Measurements from ENCODE around the gene VEZF1.

Gene VEZF1

DNA sequence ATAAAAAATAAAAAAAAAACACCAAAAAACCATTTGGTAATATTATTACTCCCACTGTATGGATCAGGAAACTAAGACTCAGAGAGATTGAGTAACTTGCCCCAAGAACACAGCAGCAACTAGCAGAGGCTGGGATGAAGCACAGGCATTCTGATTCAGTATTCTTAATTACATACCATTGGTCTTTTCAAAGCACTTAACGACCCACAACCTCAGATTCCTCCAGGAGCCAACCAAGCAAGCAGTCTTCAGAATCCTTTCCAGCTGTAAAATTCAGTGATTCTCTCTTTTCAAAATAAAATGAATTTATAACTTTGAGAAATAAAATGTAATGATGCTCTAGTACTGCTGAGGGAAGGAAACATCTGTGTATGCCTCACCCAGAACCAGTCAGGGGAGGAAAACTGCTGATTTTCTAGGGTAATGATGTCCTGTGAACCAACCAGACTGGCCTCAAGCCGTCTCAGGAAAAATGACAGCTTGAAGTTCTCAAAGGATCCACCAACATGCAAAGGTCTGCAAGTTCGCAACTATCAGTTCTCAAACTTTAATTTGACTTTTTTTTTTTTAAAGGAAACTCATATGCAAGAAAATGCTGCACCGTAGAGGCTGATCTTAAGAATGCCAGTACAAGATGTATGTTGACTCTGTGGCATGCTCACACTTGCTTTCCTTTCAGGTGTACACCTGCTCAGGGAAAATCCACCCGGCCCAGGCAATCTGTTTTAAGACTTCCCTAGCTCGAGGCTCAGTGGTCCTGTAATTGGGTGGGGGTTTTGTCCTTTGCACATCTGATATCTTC is 41.9 kb downstream of the VEZF1 start:
- Mint-ChIP-seq H3K27me3 (peaks cover 38% of the 10 kb centered on the region), H3K4me3 (peak overlapping the region; percentile 84), H3K27ac (peak overlapping the region; percentile 28), H3K4me1 (peaks cover 46% of the 10 kb centered on the region), H3K9me3 (no peaks in the 10 kb centered on the region), H3K36me3 (no peaks in the 10 kb centered on the region)
- ATAC-seq (ENCODE audit: low read depth): peak; percentile 47
- no peak for DNase-seq (ENCODE audit: low spot score in 2 of 2)

GRCh38 chr17:57944908-57945307 is 43.1 kb downstream of the VEZF1 start:
- H3K27me3 Mint-ChIP-seq: peaks cover 35% of the 10 kb centered on the region
- no peak overlapping the region for H3K27ac Mint-ChIP-seq
- DNase-seq (ENCODE audit: low spot score in 2 of 2) (no peak), ATAC-seq (ENCODE audit: low read depth) (no peak)
- peaks cover 2% of the 10 kb centered on the region for H3K9me3 Mint-ChIP-seq
- no peak overlapping the region for H3K4me3 Mint-ChIP-seq
- peaks cover 44% of the 10 kb centered on the region for H3K4me1 Mint-ChIP-seq
- no peaks in the 10 kb centered on the region for H3K36me3 Mint-ChIP-seq

DNA sequence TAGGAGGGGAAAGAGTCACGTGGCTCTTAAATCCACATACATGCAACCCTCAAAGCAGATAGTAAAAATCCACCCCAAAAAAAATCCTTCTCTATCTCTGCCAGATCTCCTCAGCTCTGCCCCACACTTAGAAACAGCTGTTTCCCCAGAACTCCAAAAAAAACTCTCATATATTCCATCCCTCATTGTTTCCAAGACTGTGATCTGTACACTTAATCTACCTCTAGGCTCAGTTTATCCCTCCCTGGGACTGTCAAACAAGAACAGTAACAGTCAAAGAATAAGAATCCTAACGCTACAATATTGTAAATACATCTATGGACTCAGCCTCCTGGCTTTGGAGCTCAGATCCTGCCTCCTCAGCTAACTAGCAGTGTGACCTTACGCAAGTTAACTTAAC is 44.4 kb downstream of the VEZF1 start:
- Mint-ChIP-seq H3K27me3 (peaks cover 28% of the 10 kb centered on the region), H3K4me3 (no peak overlapping the region), H3K27ac (no peak overlapping the region), H3K36me3 (no peaks in the 10 kb centered on the region), H3K9me3 (peaks cover 2% of the 10 kb centered on the region), H3K4me1 (peaks cover 41% of the 10 kb centered on the region)
- DNase-seq (ENCODE audit: low spot score in 2 of 2): no peak
- ATAC-seq (ENCODE audit: low read depth): no peak

DNA sequence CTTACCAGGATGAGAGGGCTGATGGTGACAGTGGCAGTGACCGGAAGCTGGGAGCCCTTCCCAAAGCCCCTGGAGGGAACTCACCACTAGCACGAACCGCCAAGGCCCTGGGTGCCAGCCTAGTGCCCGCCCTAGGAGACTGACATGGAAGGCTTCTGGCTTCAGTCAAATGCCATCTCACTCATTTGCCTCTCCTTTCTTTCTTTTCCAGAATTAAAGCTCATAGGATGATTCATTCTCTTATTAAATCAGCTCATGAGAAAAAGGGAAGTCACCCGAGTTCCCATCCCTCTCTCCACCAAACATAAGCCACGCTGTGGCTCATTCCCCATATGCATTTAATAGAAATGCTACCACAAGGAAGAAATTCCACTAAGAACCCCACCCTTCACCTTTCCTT is 44.9 kb downstream of the VEZF1 start:
- no peak for ATAC-seq (ENCODE audit: low read depth)
- Mint-ChIP-seq H3K4me1 (peaks cover 35% of the 10 kb centered on the region), H3K4me3 (no peak overlapping the region), H3K27ac (no peak overlapping the region), H3K36me3 (no peaks in the 10 kb centered on the region), H3K27me3 (peaks cover 26% of the 10 kb centered on the region), H3K9me3 (peaks cover 2% of the 10 kb centered on the region)
- no peak for DNase-seq (ENCODE audit: low spot score in 2 of 2)

- no peak overlapping the region for H3K27ac Mint-ChIP-seq
- peaks cover 30% of the 10 kb centered on the region for H3K4me1 Mint-ChIP-seq
- ATAC-seq (ENCODE audit: low read depth) (no peak), DNase-seq (ENCODE audit: low spot score in 2 of 2) (no peak)
- H3K4me3 Mint-ChIP-seq: no peak overlapping the region
- H3K27me3 Mint-ChIP-seq: peaks cover 25% of the 10 kb centered on the region
- peaks cover 2% of the 10 kb centered on the region for H3K9me3 Mint-ChIP-seq
- no peaks in the 10 kb centered on the region for H3K36me3 Mint-ChIP-seq
Observed at GRCh38 chr17:57941384-57942370, 46.4 kb downstream of the VEZF1 start.

DNA sequence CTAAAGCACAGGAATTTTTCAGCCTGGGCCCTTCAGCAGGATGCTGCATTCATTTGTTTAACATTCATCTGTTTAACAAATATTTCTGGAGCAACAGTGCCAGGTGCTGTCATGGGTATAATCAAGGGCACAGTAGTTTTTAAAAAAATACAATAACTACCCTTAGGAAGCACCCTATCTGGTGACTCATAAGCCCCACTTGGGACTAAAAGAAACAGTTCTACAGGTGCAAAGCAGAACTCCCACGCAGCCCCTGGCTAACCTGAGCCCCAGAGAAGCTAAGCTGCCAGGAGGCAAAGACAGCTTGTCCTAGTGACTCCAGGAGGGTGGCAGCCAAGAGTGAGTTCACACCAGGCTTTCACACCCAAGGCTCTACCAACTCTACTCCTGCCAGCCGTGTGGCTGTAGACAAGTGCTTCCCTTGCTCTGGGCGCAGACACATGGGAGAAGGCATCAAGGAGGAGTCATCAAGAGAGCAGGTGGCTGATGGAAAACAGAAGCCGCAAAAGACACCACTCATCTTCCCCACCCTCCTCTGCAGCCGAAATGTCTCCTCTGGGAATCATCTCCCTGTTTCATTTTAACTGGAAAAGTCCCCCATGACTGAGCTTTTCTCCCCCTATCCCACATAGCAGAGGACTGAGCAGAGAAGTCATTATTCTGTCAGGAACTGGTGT is 47.3 kb downstream of the VEZF1 start:
- ATAC-seq (ENCODE audit: low read depth): no peak
- Mint-ChIP-seq H3K36me3 (no peaks in the 10 kb centered on the region), H3K4me1 (peaks cover 23% of the 10 kb centered on the region), H3K9me3 (peaks cover 2% of the 10 kb centered on the region), H3K4me3 (no peak overlapping the region), H3K27ac (no peak overlapping the region), H3K27me3 (peaks cover 27% of the 10 kb centered on the region)
- DNase-seq (ENCODE audit: low spot score in 2 of 2): no peak

- ATAC-seq (ENCODE audit: low read depth) (no peak), DNase-seq (ENCODE audit: low spot score in 2 of 2) (no peak)
- Mint-ChIP-seq H3K4me3 (no peak overlapping the region), H3K36me3 (no peaks in the 10 kb centered on the region), H3K9me3 (peaks cover 2% of the 10 kb centered on the region), H3K4me1 (peaks cover 23% of the 10 kb centered on the region), H3K27me3 (peaks cover 30% of the 10 kb centered on the region), H3K27ac (no peak overlapping the region)
Observed at GRCh38 chr17:57940231-57940630, 47.8 kb downstream of the VEZF1 start.

GRCh38 chr17:57939797-57940196 is 48.3 kb downstream of the VEZF1 start:
- DNase-seq (ENCODE audit: low spot score in 2 of 2): peak; percentile 68 to 75
- H3K27me3 Mint-ChIP-seq: peaks cover 32% of the 10 kb centered on the region
- ATAC-seq (ENCODE audit: low read depth): peak; percentile 99
- peak overlapping the region; percentile 5 for H3K27ac Mint-ChIP-seq
- peak overlapping the region; percentile 9 for H3K4me3 Mint-ChIP-seq
- H3K4me1 Mint-ChIP-seq: peaks cover 23% of the 10 kb centered on the region
- no peaks in the 10 kb centered on the region for H3K36me3 Mint-ChIP-seq
- H3K9me3 Mint-ChIP-seq: peaks cover 2% of the 10 kb centered on the region

DNA sequence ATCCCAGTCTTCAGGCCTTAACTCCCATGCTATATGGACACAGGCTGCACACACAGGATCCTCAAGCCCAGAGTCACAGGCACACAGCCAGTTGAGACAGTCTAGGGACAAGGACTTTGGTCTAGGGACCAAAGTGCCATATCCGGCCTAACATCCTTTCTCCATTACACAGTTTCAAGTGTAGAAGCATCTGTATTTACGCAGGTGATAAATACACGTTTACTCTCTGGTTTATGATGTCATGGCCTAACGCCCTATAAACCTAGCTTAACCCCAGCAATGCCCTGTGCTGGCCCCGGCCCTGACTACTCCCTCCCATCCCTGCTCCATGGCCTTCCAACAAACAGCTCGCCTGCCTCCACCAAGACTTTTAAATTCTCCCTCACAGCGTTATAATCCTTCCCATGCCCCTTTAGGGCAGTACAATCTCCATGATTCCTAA is 50.0 kb downstream of the VEZF1 start:
- peaks cover 2% of the 10 kb centered on the region for H3K9me3 Mint-ChIP-seq
- no peak overlapping the region for H3K4me3 Mint-ChIP-seq
- DNase-seq (ENCODE audit: low spot score in 2 of 2): no peak
- no peak overlapping the region for H3K27ac Mint-ChIP-seq
- ATAC-seq (ENCODE audit: low read depth): no peak
- peaks cover 19% of the 10 kb centered on the region for H3K4me1 Mint-ChIP-seq
- H3K36me3 Mint-ChIP-seq: no peaks in the 10 kb centered on the region
- H3K27me3 Mint-ChIP-seq: peaks cover 26% of the 10 kb centered on the region

GRCh38 chr17:57937492-57937891 is 50.6 kb downstream of the VEZF1 start:
- Mint-ChIP-seq H3K27ac (no peak overlapping the region), H3K4me1 (peaks cover 17% of the 10 kb centered on the region), H3K4me3 (no peak overlapping the region), H3K36me3 (no peaks in the 10 kb centered on the region), H3K27me3 (peaks cover 26% of the 10 kb centered on the region), H3K9me3 (peaks cover 2% of the 10 kb centered on the region)
- DNase-seq (ENCODE audit: low spot score in 2 of 2) (no peak), ATAC-seq (ENCODE audit: low read depth) (no peak)

- H3K27ac Mint-ChIP-seq: no peak overlapping the region
- peaks cover 24% of the 10 kb centered on the region for H3K27me3 Mint-ChIP-seq
- DNase-seq (ENCODE audit: low spot score in 2 of 2) (no peak), ATAC-seq (ENCODE audit: low read depth) (no peak)
- H3K36me3 Mint-ChIP-seq: no peaks in the 10 kb centered on the region
- peaks cover 2% of the 10 kb centered on the region for H3K9me3 Mint-ChIP-seq
- no peak overlapping the region for H3K4me3 Mint-ChIP-seq
- H3K4me1 Mint-ChIP-seq: peaks cover 11% of the 10 kb centered on the region
Observed at GRCh38 chr17:57935833-57936807, 51.9 kb downstream of the VEZF1 start.

GRCh38 chr17:57931488-57932137 is 56.4 kb downstream of the VEZF1 start:
- no peaks in the 10 kb centered on the region for H3K9me3 Mint-ChIP-seq
- H3K27me3 Mint-ChIP-seq: peaks cover 23% of the 10 kb centered on the region
- no peak overlapping the region for H3K4me3 Mint-ChIP-seq

More at GRCh38 chr17:57931488-57932137, 56.4 kb downstream of the VEZF1 start:
- no peak overlapping the region for H3K27ac Mint-ChIP-seq
- no peaks in the 10 kb centered on the region for H3K4me1 Mint-ChIP-seq
- DNase-seq (ENCODE audit: low spot score in 2 of 2) (no peak), ATAC-seq (ENCODE audit: low read depth) (no peak)
- no peaks in the 10 kb centered on the region for H3K36me3 Mint-ChIP-seq

Data from memory B cell (primary cell).